Eye (tissue), 1 donor: ENCODE data around the gene MYF5.

Source experiments
- DNase-seq: peaks from one replicate; pipeline ENCODE4 v3.0.0-alpha.2; 2015

Gene MYF5

DNA sequence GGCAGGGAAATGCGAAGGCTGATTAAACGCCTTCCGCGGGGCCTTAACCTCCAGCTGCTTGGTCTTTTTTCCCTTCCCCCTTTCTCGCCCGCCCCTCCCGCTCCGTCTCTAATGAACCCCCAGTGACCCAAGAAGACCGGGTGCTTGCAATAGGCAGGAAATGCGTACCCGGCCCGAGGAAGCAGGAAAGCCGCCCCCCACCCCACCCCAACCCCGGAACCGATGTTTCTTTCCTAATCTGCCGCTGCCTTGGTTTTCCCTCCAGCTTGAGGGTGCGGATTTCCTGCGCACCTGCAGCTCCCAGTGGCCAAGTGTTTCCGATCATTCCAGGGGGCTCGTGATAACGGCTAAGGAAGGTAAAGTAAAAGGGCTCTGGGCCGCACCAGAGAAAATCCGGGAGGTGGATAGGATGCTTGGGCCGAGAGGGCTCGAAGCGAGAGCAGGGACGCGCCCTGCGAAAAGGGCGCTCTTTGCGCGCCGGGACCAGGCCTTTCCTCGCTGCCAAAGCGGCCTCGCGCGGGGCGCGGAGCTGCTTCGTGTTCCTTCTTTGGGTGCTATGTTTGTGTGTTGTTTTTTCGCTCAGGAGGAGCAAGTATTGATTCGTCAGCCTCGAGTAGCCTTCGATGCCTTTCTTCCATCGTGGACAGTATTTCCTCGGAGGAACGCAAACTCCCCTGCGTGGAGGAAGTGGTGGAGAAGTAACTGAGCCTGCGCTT is 8.3 kb upstream of the MYF5 start:
- DNase-seq: peak; percentile 80

- no peak for DNase-seq
Measured at GRCh38 chr12:80708975-80709328, 7.8 kb upstream of the MYF5 start.

DNA sequence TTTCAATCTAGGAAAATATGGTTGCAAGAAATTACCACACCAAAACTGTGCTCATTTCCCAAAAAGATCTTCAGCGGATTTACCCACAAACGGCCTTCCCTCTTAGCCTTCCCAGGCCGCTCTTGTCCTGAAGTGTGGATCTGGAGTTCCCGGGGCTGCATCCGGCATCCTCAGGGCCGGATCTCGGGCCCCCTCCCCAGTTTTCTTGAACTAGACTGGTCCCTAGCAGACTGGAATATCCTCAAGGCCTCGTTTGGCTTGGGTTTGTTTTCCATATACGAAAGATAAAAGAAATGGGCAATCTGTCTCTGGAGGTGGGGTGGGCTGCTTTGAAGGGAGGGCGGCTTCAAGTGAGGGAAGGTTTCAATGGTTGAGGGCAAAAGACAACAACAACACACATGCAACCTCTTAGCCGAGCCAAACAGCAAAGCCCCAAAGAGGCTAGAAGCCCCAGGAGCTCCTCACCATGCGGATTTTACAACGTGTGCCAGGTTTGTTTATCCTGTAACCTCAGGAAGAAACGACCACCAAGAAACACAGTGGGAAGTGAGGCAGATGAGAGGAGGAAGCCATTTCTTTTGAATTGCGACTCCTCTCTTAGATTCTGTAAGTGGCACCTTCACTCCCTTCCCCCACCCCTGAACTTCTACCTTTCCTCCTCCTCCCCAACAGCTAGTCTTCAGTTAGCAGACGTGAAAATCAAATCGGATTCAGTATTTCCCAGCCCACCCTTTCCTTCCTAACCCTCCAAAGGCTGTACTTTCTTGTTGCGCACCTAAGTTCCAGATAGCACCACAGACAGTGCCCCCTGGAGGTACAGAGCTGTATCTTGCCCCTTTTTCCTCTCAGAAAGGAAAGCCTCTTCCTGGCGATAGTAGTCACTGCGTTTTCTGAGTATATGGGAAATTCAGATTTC is 6.6 kb upstream of the MYF5 start:
- peak; percentile 57 for DNase-seq

- no peak for DNase-seq
Measured at GRCh38 chr12:80710727-80711449, 5.8 kb upstream of the MYF5 start.

GRCh38 chr12:80711866-80712265 is 4.8 kb upstream of the MYF5 start:
- DNase-seq: no peak

- no peak for DNase-seq
Measured at GRCh38 chr12:80712866-80713265, 3.8 kb upstream of the MYF5 start.

GRCh38 chr12:80713419-80713818 is 3.3 kb upstream of the MYF5 start:
- DNase-seq: no peak

GRCh38 chr12:80714055-80714454 is 2.7 kb upstream of the MYF5 start:
- DNase-seq: peak; percentile 66

GRCh38 chr12:80714846-80715245 is 1.9 kb upstream of the MYF5 start:
- DNase-seq: no peak

DNA sequence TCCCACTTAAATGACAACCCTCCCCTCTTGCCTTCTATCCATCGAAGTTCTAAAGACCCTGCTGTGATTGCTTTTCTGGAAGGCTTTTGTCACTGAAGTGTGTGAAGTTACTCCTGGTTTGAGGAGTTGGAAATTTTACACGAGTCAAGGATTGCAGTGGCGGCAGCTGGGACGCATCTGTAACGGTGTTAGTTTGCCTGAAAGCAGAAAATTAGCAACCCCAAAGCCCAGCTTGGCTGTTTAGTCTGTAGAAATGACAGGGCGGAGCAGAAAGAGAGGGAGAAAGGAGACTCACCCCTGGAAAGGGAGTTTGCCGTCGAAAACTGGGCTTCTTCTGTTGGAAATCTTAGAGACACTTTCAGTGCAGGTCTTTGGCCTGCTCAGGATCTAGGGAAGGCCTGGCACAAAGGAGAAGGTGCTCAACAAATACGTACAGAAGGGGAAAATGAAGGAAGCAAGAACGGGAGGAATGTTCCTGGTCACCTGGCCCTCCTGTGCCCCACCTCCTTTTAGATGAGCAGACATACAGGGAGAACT is 931 bp upstream of the MYF5 start:
- DNase-seq: peak; percentile 38

DNA sequence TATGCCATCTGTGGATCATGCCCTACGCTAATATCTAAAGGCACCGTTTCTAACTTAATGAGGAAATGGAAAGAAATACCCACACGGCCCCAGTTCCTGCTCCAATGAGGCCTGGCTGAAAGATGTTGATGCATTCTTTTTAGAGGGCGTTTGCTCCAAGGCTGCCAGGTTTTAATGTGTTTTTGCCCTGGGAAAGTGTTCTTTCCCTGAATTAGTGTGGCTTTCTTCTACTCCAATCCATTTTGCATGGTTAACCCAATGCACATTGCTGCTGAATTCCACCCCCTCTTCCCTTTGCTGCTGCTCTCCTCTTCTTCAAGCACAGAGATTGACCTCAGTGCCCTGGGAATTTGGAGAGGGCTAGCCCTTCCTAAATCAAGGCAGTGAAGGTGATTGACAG is 1.1 kb downstream of the MYF5 start:
- DNase-seq: no peak

DNA sequence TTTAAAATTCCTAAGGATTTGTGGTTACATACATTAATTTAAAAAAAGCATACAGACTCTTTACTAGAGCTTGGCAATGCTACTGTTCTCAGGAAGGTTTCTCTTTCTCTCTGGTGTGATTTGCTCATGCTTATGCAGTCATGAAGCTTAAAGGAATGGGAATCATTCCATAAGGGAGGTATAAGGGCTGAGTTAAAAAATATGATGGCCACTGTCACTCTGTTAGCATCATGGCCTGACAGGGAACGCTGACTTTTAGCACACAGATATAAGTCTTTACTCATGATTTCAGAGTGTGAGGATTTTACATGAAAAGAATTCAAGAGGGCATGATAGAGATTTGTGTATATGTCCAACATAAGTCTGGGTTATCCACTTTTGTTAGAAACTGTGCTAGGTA is 3.8 kb downstream of the MYF5 start:
- no peak for DNase-seq

DNA sequence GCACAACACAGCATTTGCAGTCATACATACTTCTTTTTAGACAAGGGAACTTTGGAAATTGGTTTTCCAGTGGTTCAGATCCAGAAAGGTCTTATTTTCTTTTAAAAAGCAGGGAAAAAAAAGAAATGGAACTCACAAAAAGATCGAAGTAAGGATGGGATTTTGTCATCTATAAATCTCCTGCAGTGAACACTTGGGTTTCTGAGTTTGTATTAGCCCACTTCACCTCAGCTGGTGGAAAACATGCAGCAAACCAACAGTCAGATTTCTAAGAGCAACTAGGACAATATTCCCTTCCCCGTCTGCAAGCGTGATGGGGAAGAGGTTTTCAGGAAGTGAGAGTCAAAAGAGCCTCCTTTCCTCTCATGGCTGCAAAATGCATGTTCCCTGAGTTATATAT is 4.6 kb downstream of the MYF5 start:
- DNase-seq: no peak

- DNase-seq: no peak
Measured at GRCh38 chr12:80745851-80746505, 29.3 kb downstream of the MYF5 start.

- no peak for DNase-seq
Measured at GRCh38 chr12:80747800-80748199, 31.1 kb downstream of the MYF5 start.

DNA sequence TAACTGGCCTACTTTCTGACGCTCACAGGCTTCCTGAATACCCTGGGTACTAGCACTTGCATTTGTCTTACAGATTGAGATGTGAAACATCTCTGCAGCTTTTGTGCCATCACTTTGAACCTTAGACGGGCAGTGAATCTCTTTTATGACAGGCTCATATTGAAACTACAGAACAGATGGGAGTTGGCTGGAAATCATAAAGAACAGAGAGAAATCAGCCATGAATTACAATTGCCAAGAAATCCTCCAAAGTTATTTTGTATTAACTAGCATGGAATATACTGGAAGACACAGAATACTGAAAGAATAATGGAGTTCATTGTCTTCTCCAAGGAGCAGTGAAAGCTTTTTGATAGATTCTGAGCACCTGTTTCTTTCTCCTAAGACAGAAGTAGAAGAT is 32.7 kb downstream of the MYF5 start:
- no peak for DNase-seq

GRCh38 chr12:80752464-80752863 is 35.8 kb downstream of the MYF5 start:
- DNase-seq: no peak

- no peak for DNase-seq
Measured at GRCh38 chr12:80754274-80754673, 37.6 kb downstream of the MYF5 start.

DNA sequence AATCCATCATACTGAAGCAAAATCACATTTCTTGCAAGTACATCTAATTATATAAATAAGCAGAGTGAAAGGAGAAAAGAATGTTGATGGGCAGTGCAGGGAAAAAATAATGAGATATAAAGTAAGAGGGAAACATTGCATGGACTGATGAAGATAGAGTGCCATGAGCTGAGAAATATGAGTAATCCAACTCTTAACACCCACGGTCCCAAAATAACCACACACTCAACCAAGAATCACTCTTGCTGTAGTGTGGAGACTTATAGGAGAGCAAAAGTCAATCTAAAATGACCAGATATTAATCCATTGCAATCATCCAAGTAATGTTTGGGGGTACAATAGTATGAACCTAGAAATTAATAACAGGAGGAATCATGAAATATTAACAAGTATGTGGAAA is 40.2 kb downstream of the MYF5 start:
- DNase-seq: no peak

- no peak for DNase-seq
Measured at GRCh38 chr12:80761838-80762237, 45.1 kb downstream of the MYF5 start.

GRCh38 chr12:80763874-80764273 is 47.2 kb downstream of the MYF5 start:
- peak; percentile 84 for DNase-seq

DNA sequence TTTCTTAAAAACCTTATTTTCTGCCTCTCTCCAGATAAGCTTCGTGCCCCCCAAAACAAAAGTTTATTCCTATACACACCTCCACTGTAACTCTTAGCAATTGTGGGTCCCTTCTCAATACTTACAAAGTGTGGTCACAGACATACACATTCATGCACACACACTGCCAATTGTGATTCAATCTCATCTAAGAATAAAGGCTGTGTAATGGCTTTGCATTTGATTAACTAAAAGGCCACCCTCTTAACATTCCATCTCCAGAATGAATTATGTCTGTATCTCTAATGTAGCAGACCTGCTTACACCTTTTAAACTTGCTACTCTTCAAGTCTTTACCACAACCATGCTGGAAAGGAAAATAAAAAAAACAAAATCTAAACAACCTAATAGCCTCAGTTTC is 49.5 kb downstream of the MYF5 start:
- no peak for DNase-seq

DNA sequence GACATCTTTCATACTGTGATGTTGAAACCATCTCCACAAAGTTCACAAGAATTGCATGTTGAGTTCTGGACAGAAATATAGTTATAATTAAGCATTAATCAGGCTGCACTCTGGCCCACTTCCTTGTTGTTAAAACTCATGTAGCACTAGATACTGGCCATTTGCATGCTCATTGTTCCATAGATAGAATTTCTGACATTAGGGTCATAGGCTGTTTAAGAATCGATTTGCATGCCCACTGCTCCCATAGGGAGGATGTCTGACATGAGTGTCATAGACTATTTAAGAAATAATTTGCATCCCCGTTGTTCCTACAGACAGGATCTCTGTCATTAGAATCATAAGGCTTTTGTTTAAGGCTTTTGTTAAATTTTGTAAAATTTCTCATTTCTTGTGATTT is 50.2 kb downstream of the MYF5 start:
- no peak for DNase-seq
